Panc1 (cell line): ENCODE data around the gene EFNA5. TPM values are rescaled to one million over a fixed set of nuclear protein-coding genes. Genes with fewer than 3 reads are reported as not detected.

Experiments
- ATAC-seq: fragments of 200-7000 bp; cut with Tn5 transposase; 2 replicates; pipeline ENCODE4 v1.9.1; 2020; ENCODE audit warnings: mild to moderate bottlenecking, moderate library complexity
- BruUV-seq: library from RNA; stranded (reverse); fragments of 400-500 nt; replicated peaks from 2 replicates; lab custom pipeline; 2021; lab: Mats Ljungman, UMichigan
- CTCF ChIA-PET: fragments of 300-600 bp; sonication (Branson Sonifier 250); formaldehyde crosslinking; loops from one replicate; lab custom pipeline; 2022; ENCODE audit warnings: antibody characterized with exemption; lab: Charles Lee
- POLR2A ChIA-PET: fragments of 300-600 bp; sonication (Branson Sonifier 250); formaldehyde crosslinking; loops from one replicate; lab custom pipeline; 2022; ENCODE audit warnings: antibody characterized with exemption; lab: Charles Lee
- DNase-seq: peaks from one replicate; pipeline ENCODE4 v3.0.0-alpha.2; 2010; ENCODE audit warnings: low read depth, low spot score
- H3K27ac ChIP-seq: 2 replicates; pipeline ENCODE4 v1.5.1; 2011; ENCODE audit warnings: mild to moderate bottlenecking, low read length, inconsistent platforms
- H3K27me3 ChIP-seq: fragments of 200-500 bp; sonication (Bioruptor generic); 2 replicates; pipeline ENCODE4 v1.6.0; 2014; ENCODE audit warnings: low read length, inconsistent platforms; ENCODE audit not compliant: control insufficient read depth, insufficient read depth
- H3K36me3 ChIP-seq: fragments of 200-500 bp; sonication (Bioruptor generic); 2 replicates; pipeline ENCODE4 v1.5.1; 2014; ENCODE audit warnings: inconsistent platforms, mild to moderate bottlenecking, low read length, moderate library complexity; ENCODE audit not compliant: control insufficient read depth, insufficient read depth
- H3K4me1 ChIP-seq: 2 replicates; pipeline ENCODE4 v1.5.1; 2011; ENCODE audit warnings: inconsistent platforms, mild to moderate bottlenecking, low read length, moderate library complexity; ENCODE audit not compliant: control insufficient read depth, insufficient read depth
- H3K4me3 ChIP-seq, 2 experiments: 2 replicates each; pipeline ENCODE4 v1.5.1; 2011 to 2012; ENCODE audit warnings: low read depth in 2 of 2, low read length in 2 of 2, mild to moderate bottlenecking in 2 of 2, inconsistent platforms in 1 of 2, moderate library complexity in 1 of 2
- H3K9me3 ChIP-seq: fragments of 200-500 bp; sonication (Bioruptor generic); 2 replicates; pipeline ENCODE4 v1.5.1; 2014; ENCODE audit warnings: low read depth, mild to moderate bottlenecking, inconsistent platforms, low read length, moderate library complexity; ENCODE audit not compliant: control insufficient read depth, insufficient read depth
- CTCF ChIP-seq: fragments of 450-650 bp; IDR thresholded peaks from 2 replicates; pipeline ENCODE4 v1.5.1; 2017; ENCODE audit warnings: mild to moderate bottlenecking
- POLR2AphosphoS5 ChIP-seq: IDR thresholded peaks from 2 replicates; pipeline ENCODE4 v1.6.1; 2012; ENCODE audit warnings: mild to moderate bottlenecking, low read depth, low read length, moderate library complexity
- SIN3A ChIP-seq: IDR thresholded peaks from 2 replicates; pipeline ENCODE4 v1.6.1; 2012; ENCODE audit warnings: low read depth, mild to moderate bottlenecking, low read length, moderate library complexity, borderline replicate concordance; ENCODE audit not compliant: insufficient read depth
- TCF7L2 ChIP-seq: IDR thresholded peaks from 2 replicates; pipeline ENCODE4 v1.6.1; 2011; ENCODE audit warnings: mild to moderate bottlenecking, low read depth, low read length, inconsistent platforms
- in situ Hi-C: cut with HindIII; loops from 2 replicates; pipeline ENCODE4 v1.10.0; 2016; ENCODE audit warnings: low sequenced_read_pairs, low pct_unique_long_range_greater_than_20kb
- intact Hi-C: fragments of 100-400 bp; cut with micrococcal nuclease; formaldehyde crosslinking; loops from one replicate; pipeline ENCODE4 v1.10.0; 2022; ENCODE audit not compliant: unreplicated experiment
- total RNA-seq: library from RNA; stranded (reverse); gene quantifications from one replicate; pipeline ENCODE4 v1.2.1, GENCODE V29; 2021; ENCODE audit not compliant: unreplicated experiment
- TF ChIP-seq, protein P1 (sequence below), 2 experiments: IDR thresholded peaks; 2 replicates each; pipeline ENCODE4 v1.6.1; 2011 to 2012; ENCODE audit warnings: low read depth in 2 of 2, control low read depth in 1 of 2, low read length in 1 of 2, mild to moderate bottlenecking in 1 of 2, moderate library complexity in 1 of 2; ENCODE audit not compliant: insufficient read depth in 1 of 2

EFNA5 gene
- total RNA-seq, 1 experiment from 2014 or later = 30.5 TPM

DNA sequence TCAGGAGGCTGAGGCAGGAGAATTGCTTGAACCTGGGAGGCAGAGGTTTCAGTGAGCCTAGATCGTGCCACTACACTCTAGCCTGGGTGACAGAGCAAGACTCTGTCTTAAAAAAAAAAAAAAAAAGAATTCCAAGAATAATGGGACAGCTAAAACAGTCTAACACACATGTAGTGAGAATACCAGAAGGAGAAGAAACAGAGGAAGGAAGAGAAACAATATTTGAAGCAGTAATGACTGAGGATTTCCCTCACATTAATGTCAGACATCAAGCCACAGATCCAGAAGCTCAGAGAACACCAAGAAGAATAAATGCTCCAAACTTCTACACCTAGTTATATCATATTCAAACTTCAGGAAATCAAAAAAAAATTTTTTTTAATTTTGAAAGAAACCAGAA is 47.1 kb upstream of the EFNA5 start:
- no peak for DNase-seq
- ATAC-seq = no peak
- in situ Hi-C loops (no loop called here), intact Hi-C loops (no loop called here)
- H3K9me3 ChIP-seq = no peaks in the 10 kb centered on the region; the same call in 1 of the 2 replicates
- no peak overlapping the region for H3K4me3 ChIP-seq
- ChIA-PET CTCF (no interaction called here), POLR2A (no interaction called here)
- H3K4me1 ChIP-seq = no peaks in the 10 kb centered on the region
- H3K27me3 ChIP-seq = no peaks in the 10 kb centered on the region
- H3K36me3 ChIP-seq = no peaks in the 10 kb centered on the region
- BruUV-seq = no TSS peak
- no peak for TF ChIP-seq CTCF
- no peak for TF ChIP-seq POLR2AphosphoS5
- TF ChIP-seq SIN3A = no peak
- TF ChIP-seq TCF7L2 = no peak
- TF ChIP-seq, protein P1, sequence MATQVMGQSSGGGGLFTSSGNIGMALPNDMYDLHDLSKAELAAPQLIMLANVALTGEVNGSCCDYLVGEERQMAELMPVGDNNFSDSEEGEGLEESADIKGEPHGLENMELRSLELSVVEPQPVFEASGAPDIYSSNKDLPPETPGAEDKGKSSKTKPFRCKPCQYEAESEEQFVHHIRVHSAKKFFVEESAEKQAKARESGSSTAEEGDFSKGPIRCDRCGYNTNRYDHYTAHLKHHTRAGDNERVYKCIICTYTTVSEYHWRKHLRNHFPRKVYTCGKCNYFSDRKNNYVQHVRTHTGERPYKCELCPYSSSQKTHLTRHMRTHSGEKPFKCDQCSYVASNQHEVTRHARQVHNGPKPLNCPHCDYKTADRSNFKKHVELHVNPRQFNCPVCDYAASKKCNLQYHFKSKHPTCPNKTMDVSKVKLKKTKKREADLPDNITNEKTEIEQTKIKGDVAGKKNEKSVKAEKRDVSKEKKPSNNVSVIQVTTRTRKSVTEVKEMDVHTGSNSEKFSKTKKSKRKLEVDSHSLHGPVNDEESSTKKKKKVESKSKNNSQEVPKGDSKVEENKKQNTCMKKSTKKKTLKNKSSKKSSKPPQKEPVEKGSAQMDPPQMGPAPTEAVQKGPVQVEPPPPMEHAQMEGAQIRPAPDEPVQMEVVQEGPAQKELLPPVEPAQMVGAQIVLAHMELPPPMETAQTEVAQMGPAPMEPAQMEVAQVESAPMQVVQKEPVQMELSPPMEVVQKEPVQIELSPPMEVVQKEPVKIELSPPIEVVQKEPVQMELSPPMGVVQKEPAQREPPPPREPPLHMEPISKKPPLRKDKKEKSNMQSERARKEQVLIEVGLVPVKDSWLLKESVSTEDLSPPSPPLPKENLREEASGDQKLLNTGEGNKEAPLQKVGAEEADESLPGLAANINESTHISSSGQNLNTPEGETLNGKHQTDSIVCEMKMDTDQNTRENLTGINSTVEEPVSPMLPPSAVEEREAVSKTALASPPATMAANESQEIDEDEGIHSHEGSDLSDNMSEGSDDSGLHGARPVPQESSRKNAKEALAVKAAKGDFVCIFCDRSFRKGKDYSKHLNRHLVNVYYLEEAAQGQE (IDR thresholded peaks at IDR 0.05; ENCODE audit: insufficient read depth in 1 of 2, low read depth in 2 of 2, low read length in 1 of 2) = no peak
- no peak overlapping the region for H3K27ac ChIP-seq

DNA sequence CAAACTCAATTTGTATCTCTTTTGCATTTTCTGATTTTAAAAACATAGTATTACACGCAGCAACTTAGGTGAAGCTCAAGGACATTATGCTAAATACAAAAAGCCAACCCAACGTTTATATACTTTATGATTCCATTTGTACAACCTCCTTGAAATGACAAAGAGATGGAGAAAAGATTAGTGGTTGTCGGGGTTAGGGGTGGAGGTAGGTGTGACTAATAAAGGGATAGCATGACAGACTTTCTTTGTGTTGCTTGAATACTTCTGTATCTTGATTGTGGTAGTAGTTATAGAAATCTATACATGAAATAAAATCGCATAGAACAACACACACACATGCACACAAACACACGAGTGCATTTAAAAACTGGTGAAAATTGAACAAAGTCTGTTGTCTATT is 42.5 kb upstream of the EFNA5 start:
- Histone ChIP-seq H3K4me3 (no peak overlapping the region), H3K9me3 (peaks cover under 1% of the 10 kb centered on the region), H3K4me1 (no peaks in the 10 kb centered on the region), H3K36me3 (no peaks in the 10 kb centered on the region), H3K27me3 (no peaks in the 10 kb centered on the region), H3K27ac (no peak overlapping the region)
- no peak for DNase-seq
- in situ Hi-C loops (no loop called here), intact Hi-C loops (no loop called here)
- POLR2A ChIA-PET = no interaction called here
- ATAC-seq = no peak
- BruUV-seq = no TSS peak
- TF ChIP-seq TCF7L2 (no peak), SIN3A (no peak)
- TF ChIP-seq, protein P1 (IDR thresholded peaks at IDR 0.05; ENCODE audit: insufficient read depth in 1 of 2, low read depth in 2 of 2, low read length in 1 of 2) = no peak
- CTCF ChIA-PET = no interaction called here
